Activated CD4-positive, alpha-beta T cell treated with anti-CD3 and anti-CD28 coated beads, Interleukin-2, amount 50 U/mL, for 24 hours (primary cell): ENCODE results near the gene STAC3.

Experiments
- DNase-seq, 2 donors: peaks; one replicate each; pipeline ENCODE4 v3.0.0-alpha.2; 2020; ENCODE audit warnings: low read depth in 1 of 2, low spot score in 1 of 2

Gene STAC3

GRCh38 chr12:57195186-57195585 lies 55.8 kb downstream of the STAC3 start:
- DNase-seq = no peak

GRCh38 chr12:57194253-57194652 lies 56.7 kb downstream of the STAC3 start:
- no peak for DNase-seq

GRCh38 chr12:57193706-57194245 lies 57.2 kb downstream of the STAC3 start:
- DNase-seq = no peak
